Heart left ventricle (tissue), 16 donors: ENCODE results near the gene RYK. TPM values are rescaled to one million over a fixed set of nuclear protein-coding genes. Genes with fewer than 3 reads are reported as not detected.

Experiments
- ATAC-seq, 4 donors: fragments of 200-7000 bp; cut with Tn5 transposase; one replicate each; pipeline ENCODE4 v1.9.1; 2020 to 2022; ENCODE audit warnings: moderate library complexity in 4 of 4, mild to moderate bottlenecking in 3 of 4, moderate number of reproducible peaks in 1 of 4
- DNase-seq, 5 donors: peaks; one replicate each; pipeline ENCODE4 v3.0.0-alpha.2; 2020
- H3K27ac ChIP-seq, 12 donors: fragments of 200-600 bp; sonication (generic) in 4 of 12; one replicate each; pipeline versions ENCODE4 v1.5.0 to v1.8.0; 2016 to 2022; ENCODE audit warnings: mild to moderate bottlenecking in 2 of 12
- H3K27me3 ChIP-seq, 9 donors: fragments of 200-600 bp; sonication (generic) in 2 of 9; one replicate each; pipeline versions ENCODE4 v1.5.1 to v1.8.0; 2016 to 2022; ENCODE audit warnings: mild to moderate bottlenecking in 3 of 9
- H3K36me3 ChIP-seq, 9 donors: fragments of 200-600 bp; sonication (generic) in 2 of 9; one replicate each; pipeline versions ENCODE4 v1.5.0 to v1.8.0; 2018 to 2022; ENCODE audit warnings: mild to moderate bottlenecking in 2 of 9
- H3K4me1 ChIP-seq, 12 donors: fragments of 200-600 bp; sonication (generic) in 4 of 12; one replicate each; pipeline versions ENCODE4 v1.5.0 to v1.8.0; 2016 to 2022; ENCODE audit warnings: mild to moderate bottlenecking in 3 of 12
- H3K4me3 ChIP-seq, 12 donors: fragments of 200-600 bp; sonication (generic) in 4 of 12; one replicate each; pipeline versions ENCODE4 v1.5.0 to v1.8.0; 2017 to 2022; ENCODE audit warnings: mild to moderate bottlenecking in 9 of 12, moderate library complexity in 4 of 12
- H3K9me3 ChIP-seq, 12 donors: fragments of 200-600 bp; sonication (generic) in 4 of 12; one replicate each; pipeline versions ENCODE4 v1.5.0 to v1.8.0; 2016 to 2022; ENCODE audit warnings: mild to moderate bottlenecking in 1 of 12
- CTCF ChIP-seq, 12 donors: fragments of 200-600 bp; sonication (generic) in 4 of 12; IDR thresholded peaks; one replicate each; pipeline versions ENCODE4 v1.5.0 to v1.8.0; 2018 to 2022; ENCODE audit warnings: antibody characterized with exemption in 12 of 12, mild to moderate bottlenecking in 5 of 12
- POLR2A ChIP-seq, 2 donors: fragments of 450-650 bp; IDR thresholded peaks; one replicate each; pipeline ENCODE4 v1.6.1; 2017; ENCODE audit warnings: antibody characterized with exemption in 2 of 2, mild to moderate bottlenecking in 2 of 2, moderate library complexity in 2 of 2
- WGBS, 4 donors: extraction: QIAGEN DNeasy Blood & Tissue Kit in 2 of 4; methylation state at CpG; one replicate each; pipeline versions ENCODE4 v1.1.5 to v1.1.7; 2013 to 2018; 5-methylcytosine and 5-hydroxymethylcytosine counted together
- intact Hi-C, 10 donors: fragments of 100-400 bp; cut with DNase I; formaldehyde crosslinking; loops; one replicate each; pipeline versions ENCODE4 v1.11.1 to v1.14.2; 2022
- polyA plus RNA-seq, 2 donors: library from polyadenylated mRNA; stranded (reverse); fragments of 200-250 nt; gene quantifications; one replicate each; pipeline ENCODE4 v1.2.3, GENCODE V29; 2013
- total RNA-seq, 9 donors: library from RNA; depleted of rRNA in 2 of 9; stranded (reverse); fragments of >200 nt in 2 of 9; fragmentation: NEBNext Ultra II Directional in 3 of 9; extraction: Animal tissue kit (Norgen Biotek cat#: 25700) in 3 of 9; gene quantifications; one replicate each; pipeline versions ENCODE4 v1.1.0 to v1.2.4, GENCODE V29; 2016 to 2023
- donor health status: ischemic (EF 13 %, LVEDD 7.1; RV severe dilation, severe dysfunction).
- donor health status: healthy with polysubstance abuse.
- donor health status: DM: no; HTN: yes; CAD: no.
- donor health status: DM: no; HTN: no; CAD: no.
- donor health status: ischemic (EF 25% LVEDD 6.9; RV normal size, moderate dysfunction).
- donor health status: ischemic (EF 25% LVEDD 5.7; RV mildly dilated, moderate dysfunction).
- donor health status: healthy.
- donor health status: DM: yes; HTN: yes; CAD: no.
- donor health status: ischemic (EF 35%, LVEDD 5.7; RV mildly dilated, moderate dysfunction).
- donor health status: nonischemic (EF 11% LVEDD 7.7; RV severe dilation, severe dysfunction).
- donor health status: DM: yes; HTN: yes; CAD: no.
- donor health status: PGD.
- donor health status: ischemic (EF 29% LVEDD 5.4; RV normal size, mild dysfunction).
- donor health status: nonischemic (EF 23%, LVEDD 6.1; RV moderate dilation, normal function).

RYK gene
- total and polyA plus RNA-seq, 11 donors: 17.3 to 43.7 (median 37.7) TPM

- H3K27ac ChIP-seq: peak overlapping the region in 1 of 12 donors; percentile 44
- no peaks in the 10 kb centered on the region for H3K9me3 ChIP-seq
- 88 to 92% (median 90%) methylated on average over 3 of the region's 3 CpGs for WGBS, 4 donors
- ATAC-seq (peak in 3 of 4 donors; percentile 37 to 71 (median 51)), DNase-seq (no peak)
- TF ChIP-seq POLR2A (IDR thresholded peaks at IDR 0.05): no peak
- no peak for TF ChIP-seq CTCF (IDR thresholded peaks at IDR 0.05)
- no peaks in the 10 kb centered on the region for H3K27me3 ChIP-seq
- no peak overlapping the region for H3K4me3 ChIP-seq
- intact Hi-C loops: no loop called here
- H3K36me3 ChIP-seq: no peaks in the 10 kb centered on the region
- peaks cover 0 to 59% (median 41%) of the 10 kb centered on the region in 12 donors for H3K4me1 ChIP-seq
Measured at GRCh38 chr3:134242649-134243617, 7.7 kb downstream of the RYK start.

GRCh38 chr3:134239538-134239937 is 11.1 kb downstream of the RYK start:
- peaks cover 0 to 74% (median 60%) of the 10 kb centered on the region in 12 donors for H3K4me1 ChIP-seq
- no peak for TF ChIP-seq POLR2A (IDR thresholded peaks at IDR 0.05)
- no peak for TF ChIP-seq CTCF (IDR thresholded peaks at IDR 0.05)
- WGBS, 4 donors: 90 to 97% (median 94%) methylated on average over 1 of the region's 1 CpG
- ATAC-seq (no peak), DNase-seq (no peak)
- no peaks in the 10 kb centered on the region for H3K27me3 ChIP-seq
- H3K9me3 ChIP-seq: no peaks in the 10 kb centered on the region
- no peak overlapping the region for H3K4me3 ChIP-seq
- no peaks in the 10 kb centered on the region for H3K36me3 ChIP-seq
- intact Hi-C loops: no loop called here
- peak overlapping the region in 2 of 12 donors; percentile 6 to 15 for H3K27ac ChIP-seq

- H3K36me3 ChIP-seq: no peaks in the 10 kb centered on the region
- peak overlapping the region in 7 of 12 donors; percentile 16 to 60 (median 22) for H3K27ac ChIP-seq
- intact Hi-C loops: no loop called here
- TF ChIP-seq CTCF (IDR thresholded peaks at IDR 0.05) (no peak), POLR2A (IDR thresholded peaks at IDR 0.05) (no peak)
- peak in 2 of 4 donors; percentile 34 to 56 for ATAC-seq
- peak overlapping the region in 1 of 12 donors; percentile 7 for H3K4me3 ChIP-seq
- peaks cover 0 to 81% (median 62%) of the 10 kb centered on the region in 12 donors for H3K4me1 ChIP-seq
- no peaks in the 10 kb centered on the region for H3K27me3 ChIP-seq
- DNase-seq: no peak
- WGBS, 4 donors: 71 to 79% (median 76%) methylated on average over 4 of the region's 4 CpGs
- H3K9me3 ChIP-seq: no peaks in the 10 kb centered on the region
Measured at GRCh38 chr3:134237454-134238145, 13.1 kb downstream of the RYK start.
